ENCODE results near the gene CPED1.

- TF ChIP-seq SMC3 (IDR thresholded peaks at IDR 0.05; ENCODE audit: borderline replicate concordance, low read length): no peak
- no peak for TF ChIP-seq ZSCAN29 (IDR thresholded peaks at IDR 0.05)
- TF ChIP-seq EP300 (IDR thresholded peaks at IDR 0.05; ENCODE audit: borderline replicate concordance in 1 of 2, control insufficient read depth in 1 of 2, low read depth in 2 of 2, low read length in 2 of 2): peak; percentile 95 to 99
- no peak for TF ChIP-seq EZH2 (IDR thresholded peaks at IDR 0.05; ENCODE audit: borderline replicate concordance, control insufficient read depth, low read depth, low read length)
- TF ChIP-seq POLR2A (IDR thresholded peaks at IDR 0.05; ENCODE audit: low read depth, low read length): no peak
- TF ChIP-seq RFX5 (IDR thresholded peaks at IDR 0.05; ENCODE audit: low read depth, low read length): no peak
- no peak for TF ChIP-seq POLR2AphosphoS5 (IDR thresholded peaks at IDR 0.05; ENCODE audit: low read length)
- no peak for TF ChIP-seq CTCF (IDR thresholded peaks at IDR 0.05 in 2 of 3, conservative IDR thresholded peaks at IDR 0.05 in 1 of 3; ENCODE audit: control insufficient read depth in 2 of 3, extremely low read depth in 1 of 3, insufficient read depth in 1 of 3, low read depth in 3 of 3, low read length in 3 of 3)
- peak in 1 of 2 experiments; percentile 78; a peak in 2 of 4 replicates for TF ChIP-seq SRF (IDR thresholded peaks at IDR 0.05; ENCODE audit: low read depth in 2 of 2, low read length in 2 of 2)
- no peak for TF ChIP-seq MAX (IDR thresholded peaks at IDR 0.05; ENCODE audit: low read depth, low read length)
- TF ChIP-seq ZNF384 (IDR thresholded peaks at IDR 0.05; ENCODE audit: borderline replicate concordance, low read depth, low read length): no peak
- peak; percentile 90 for TF ChIP-seq BMI1 (IDR thresholded peaks at IDR 0.05; ENCODE audit: borderline replicate concordance)
- TF ChIP-seq HDAC2 (IDR thresholded peaks at IDR 0.05): no peak
- no peak; the same call in 1 of the 2 replicates for TF ChIP-seq ZBTB40 (IDR thresholded peaks at IDR 0.05; ENCODE audit: borderline replicate concordance)
Observed at GRCh38 chr7:121278120-121279021, 289.9 kb downstream of the CPED1 start.
